Vagina (tissue), 2 donors: ENCODE results near the gene IL16.

ENCODE experiments used
- POLR2A ChIP-seq, 2 donors: fragments of 450-650 bp; IDR thresholded peaks; one replicate each; pipeline ENCODE4 v1.6.1; 2017; ENCODE audit warnings: antibody characterized with exemption in 2 of 2, mild to moderate bottlenecking in 2 of 2, moderate library complexity in 2 of 2
- TF ChIP-seq, protein P1 (sequence below), 3 experiments: fragments of 450-650 bp in 2 of 3; fragments of 200-600 bp in 1 of 3; sonication (generic) in 1 of 3; IDR thresholded peaks; one replicate each; pipeline ENCODE4 v1.5.1; 2017 to 2019; ENCODE audit warnings: antibody characterized with exemption in 3 of 3, mild to moderate bottlenecking in 2 of 3, moderate library complexity in 2 of 3

DNA sequence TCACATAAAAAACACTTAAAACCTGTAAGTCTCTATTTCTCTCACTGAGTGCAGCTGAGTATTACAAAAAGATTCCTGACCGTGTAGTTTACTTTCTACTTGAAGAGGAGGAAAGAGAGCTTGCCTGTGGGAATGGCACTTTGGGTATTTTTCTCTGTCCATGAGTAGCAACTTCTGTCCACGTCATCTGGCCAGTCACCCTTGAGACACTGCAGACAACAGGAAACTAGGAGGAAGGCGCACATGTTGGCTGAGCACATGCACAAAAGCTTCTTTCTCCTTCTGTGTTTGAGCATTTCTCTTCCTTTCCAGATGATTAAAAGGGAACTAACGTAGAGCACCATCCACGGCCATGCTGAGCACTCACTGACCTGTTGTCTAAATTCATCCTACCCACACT is 107.5 kb downstream of the IL16 start:
- TF ChIP-seq POLR2A (IDR thresholded peaks at IDR 0.05) = no peak
- TF ChIP-seq, protein P1, sequence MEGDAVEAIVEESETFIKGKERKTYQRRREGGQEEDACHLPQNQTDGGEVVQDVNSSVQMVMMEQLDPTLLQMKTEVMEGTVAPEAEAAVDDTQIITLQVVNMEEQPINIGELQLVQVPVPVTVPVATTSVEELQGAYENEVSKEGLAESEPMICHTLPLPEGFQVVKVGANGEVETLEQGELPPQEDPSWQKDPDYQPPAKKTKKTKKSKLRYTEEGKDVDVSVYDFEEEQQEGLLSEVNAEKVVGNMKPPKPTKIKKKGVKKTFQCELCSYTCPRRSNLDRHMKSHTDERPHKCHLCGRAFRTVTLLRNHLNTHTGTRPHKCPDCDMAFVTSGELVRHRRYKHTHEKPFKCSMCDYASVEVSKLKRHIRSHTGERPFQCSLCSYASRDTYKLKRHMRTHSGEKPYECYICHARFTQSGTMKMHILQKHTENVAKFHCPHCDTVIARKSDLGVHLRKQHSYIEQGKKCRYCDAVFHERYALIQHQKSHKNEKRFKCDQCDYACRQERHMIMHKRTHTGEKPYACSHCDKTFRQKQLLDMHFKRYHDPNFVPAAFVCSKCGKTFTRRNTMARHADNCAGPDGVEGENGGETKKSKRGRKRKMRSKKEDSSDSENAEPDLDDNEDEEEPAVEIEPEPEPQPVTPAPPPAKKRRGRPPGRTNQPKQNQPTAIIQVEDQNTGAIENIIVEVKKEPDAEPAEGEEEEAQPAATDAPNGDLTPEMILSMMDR (IDR thresholded peaks at IDR 0.05) = no peak
